NCI-H2081 treated with DMSO at 0.1 percent for 48 hours (cell line): Measurements from ENCODE around the gene DIPK1A.

Experiments used
- DNase-seq: peaks from one replicate; lab custom pipeline; 2025; lab: John Stamatoyannopoulos, UW

DIPK1A gene

DNA sequence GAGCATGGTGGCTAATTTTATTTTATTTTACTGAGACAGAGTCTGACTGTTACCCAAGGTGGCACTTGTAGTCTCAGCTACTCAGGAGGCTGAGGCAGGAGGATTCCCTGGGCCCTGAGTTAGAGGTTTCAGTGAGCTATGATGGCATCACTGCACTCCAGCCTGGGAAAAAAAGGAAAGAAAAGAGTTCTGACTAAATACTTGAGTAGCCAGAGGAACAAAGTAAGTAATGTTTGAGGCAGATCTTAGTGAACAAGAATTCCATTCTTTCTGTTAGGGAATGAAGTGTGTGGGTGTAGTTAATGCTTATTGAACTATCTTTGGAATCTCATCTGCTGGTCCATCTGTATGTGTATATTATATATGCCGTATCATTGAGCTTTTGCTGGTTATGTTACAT is 163.3 kb downstream of the DIPK1A start:
- DNase-seq: no peak

DNA sequence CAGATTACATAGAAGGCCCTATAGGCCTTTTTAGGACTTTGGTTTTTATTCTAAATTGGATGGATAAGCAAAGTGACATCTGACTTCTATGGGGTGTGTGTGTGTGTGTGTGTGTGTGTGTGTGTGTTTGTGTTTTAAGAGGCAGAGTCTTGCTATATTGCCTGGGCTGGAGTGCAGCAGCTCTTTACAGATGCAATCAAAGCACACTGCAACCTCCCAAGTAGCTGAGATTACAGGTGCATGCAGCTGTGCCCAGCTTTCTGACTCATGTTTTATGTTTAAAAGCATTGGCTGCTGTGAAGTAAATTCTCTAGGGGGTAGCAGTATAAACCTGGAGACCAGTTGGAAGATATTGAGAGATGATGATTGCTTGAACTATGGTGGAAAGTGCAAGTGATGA is 164.0 kb downstream of the DIPK1A start:
- no peak for DNase-seq

DNA sequence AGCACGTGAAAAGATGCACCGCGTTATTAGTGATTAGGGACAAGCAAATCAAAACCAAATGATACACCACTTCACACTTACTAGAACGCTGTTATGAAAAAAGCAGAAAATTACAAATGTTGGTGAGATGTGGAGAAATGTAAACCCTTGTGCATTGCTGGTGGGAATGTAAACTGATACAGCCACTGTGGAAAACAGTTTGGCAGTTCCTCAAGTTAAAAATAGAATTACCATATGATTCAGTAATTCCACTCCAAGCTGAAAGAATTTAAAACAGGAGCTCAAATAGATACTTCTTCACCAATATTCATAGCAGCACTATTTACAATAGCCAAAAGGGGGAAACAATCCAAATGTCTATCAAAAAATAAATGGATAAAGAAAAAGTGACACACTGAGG is 166.1 kb downstream of the DIPK1A start:
- DNase-seq: no peak

DNA sequence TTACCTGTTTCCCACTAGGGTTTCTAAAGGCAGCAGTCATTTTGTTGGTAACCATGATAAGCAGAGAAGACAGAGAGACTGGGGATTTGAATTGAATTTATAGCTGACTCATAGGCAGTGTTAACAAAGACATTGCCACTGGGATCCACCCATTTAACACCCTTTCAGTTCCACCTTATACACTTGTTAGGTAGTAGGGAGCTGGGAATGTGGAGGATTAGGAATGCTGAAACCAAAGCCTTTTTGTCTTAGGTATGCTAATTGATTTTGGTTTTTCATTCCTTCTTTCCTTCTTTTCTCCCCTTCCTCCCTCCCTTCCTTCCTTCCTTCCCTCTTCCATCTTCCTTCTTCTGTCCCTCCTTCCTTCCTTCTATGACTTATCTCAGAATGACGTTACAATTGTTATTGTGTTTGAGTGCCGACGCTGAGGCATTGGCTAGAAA is 168.9 kb downstream of the DIPK1A start:
- DNase-seq: no peak
